KOPT-K1 (cell line): ENCODE data around the gene SPHKAP.
"Not testable (repeated sequence)": the region's sequence is repeated elsewhere in the genome, so short reads cannot be mapped to it uniquely, and the experiment has no call there.

Source experiments
- H3K27ac ChIP-seq: fragments of 200-600 bp; sonication (generic); 2 replicates; pipeline ENCODE4 v1.5.1; 2016; ENCODE audit warnings: antibody characterized with exemption, mild to moderate bottlenecking, low read depth, low read length; ENCODE audit not compliant: poor library complexity, severe bottlenecking
- H3K36me3 ChIP-seq: fragments of 200-600 bp; sonication (generic); 2 replicates; pipeline ENCODE4 v1.5.1; 2017; ENCODE audit warnings: antibody characterized with exemption, mild to moderate bottlenecking, low read length, moderate library complexity; ENCODE audit not compliant: insufficient read depth
- H3K9me3 ChIP-seq: fragments of 200-600 bp; sonication (generic); 2 replicates; pipeline ENCODE4 v1.5.1; 2017; ENCODE audit warnings: antibody characterized with exemption, low read length, mild to moderate bottlenecking; ENCODE audit not compliant: insufficient read depth, poor library complexity, severe bottlenecking

SPHKAP gene

GRCh38 chr2:228118940-228119339, 62.5 kb downstream of the SPHKAP start:
- no peak overlapping the region for H3K27ac ChIP-seq

DNA sequence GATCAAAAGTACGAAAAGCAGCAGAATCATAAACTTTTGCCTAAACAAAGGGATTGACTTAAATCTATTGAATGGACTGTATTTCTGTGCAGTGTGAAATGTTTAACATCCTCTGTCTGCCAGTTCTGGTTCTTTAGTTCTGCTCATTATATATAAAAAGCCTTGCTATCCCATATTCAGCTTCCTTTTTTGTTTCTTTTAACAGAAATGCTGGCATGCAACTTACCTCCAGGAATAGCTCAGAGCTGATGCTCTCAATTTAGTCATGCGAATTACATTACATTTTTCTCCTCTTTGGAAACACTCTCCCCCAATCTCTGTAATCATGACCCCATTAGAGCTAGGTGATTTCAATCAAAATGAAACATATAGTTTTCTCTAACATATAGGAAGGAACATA, 73.6 kb downstream of the SPHKAP start:
- no peak overlapping the region for H3K27ac ChIP-seq
- H3K9me3 ChIP-seq: no peaks in the 10 kb centered on the region
- no peaks in the 10 kb centered on the region for H3K36me3 ChIP-seq

More at GRCh38 chr2:228118940-228119339, 62.5 kb downstream of the SPHKAP start:
- no peaks in the 10 kb centered on the region for H3K9me3 ChIP-seq
- H3K36me3 ChIP-seq: no peaks in the 10 kb centered on the region

GRCh38 chr2:228105526-228106250, 75.8 kb downstream of the SPHKAP start:
- Histone ChIP-seq H3K9me3 (no peaks in the 10 kb centered on the region), H3K27ac (no peak overlapping the region), H3K36me3 (no peaks in the 10 kb centered on the region)

DNA sequence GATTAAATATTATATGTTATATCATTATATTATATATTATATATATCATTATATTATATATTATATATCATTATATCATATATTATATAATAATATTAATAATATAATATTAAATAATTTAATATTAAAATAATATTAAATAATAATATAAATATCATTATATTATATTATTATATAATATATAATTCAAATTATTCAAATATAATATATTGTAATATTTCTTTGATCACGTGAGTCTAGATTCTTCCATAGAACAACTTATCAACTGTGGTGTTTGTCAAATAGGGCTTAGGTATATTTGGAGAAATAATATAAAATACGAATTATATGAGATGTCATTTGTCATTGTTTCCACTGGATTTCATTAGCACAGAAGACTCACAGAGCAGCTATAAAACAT, 77.3 kb downstream of the SPHKAP start:
- H3K9me3 ChIP-seq: no peaks in the 10 kb centered on the region

DNA sequence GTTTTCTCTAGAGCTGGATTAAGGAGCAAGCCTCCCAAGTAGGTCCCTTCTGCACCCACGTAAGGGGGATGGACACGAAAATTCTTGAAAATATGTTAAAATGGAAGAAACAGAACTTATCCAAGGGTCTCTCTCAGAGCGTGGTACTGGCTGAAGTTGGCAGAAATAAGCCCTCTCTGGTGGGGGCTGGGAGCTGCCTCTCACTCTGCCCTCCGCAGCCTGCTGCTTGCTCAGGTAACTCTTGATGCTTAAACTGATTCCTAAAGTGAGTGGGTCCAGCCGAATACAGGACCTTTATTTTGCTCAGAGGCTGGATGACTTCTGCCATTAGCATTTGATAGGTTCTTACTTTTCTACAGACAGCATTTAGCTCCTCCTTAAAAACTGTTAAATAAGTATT, 78.1 kb downstream of the SPHKAP start:
- Histone ChIP-seq H3K9me3 (no peaks in the 10 kb centered on the region), H3K36me3 (no peaks in the 10 kb centered on the region), H3K27ac (no peak overlapping the region)

More for the DNA sequence above, 77.3 kb downstream of the SPHKAP start:
- no peaks in the 10 kb centered on the region for H3K36me3 ChIP-seq
- no peak overlapping the region for H3K27ac ChIP-seq

GRCh38 chr2:228102949-228103348, 78.5 kb downstream of the SPHKAP start:
- Histone ChIP-seq H3K36me3 (no peaks in the 10 kb centered on the region), H3K9me3 (no peaks in the 10 kb centered on the region), H3K27ac (no peak overlapping the region)

DNA sequence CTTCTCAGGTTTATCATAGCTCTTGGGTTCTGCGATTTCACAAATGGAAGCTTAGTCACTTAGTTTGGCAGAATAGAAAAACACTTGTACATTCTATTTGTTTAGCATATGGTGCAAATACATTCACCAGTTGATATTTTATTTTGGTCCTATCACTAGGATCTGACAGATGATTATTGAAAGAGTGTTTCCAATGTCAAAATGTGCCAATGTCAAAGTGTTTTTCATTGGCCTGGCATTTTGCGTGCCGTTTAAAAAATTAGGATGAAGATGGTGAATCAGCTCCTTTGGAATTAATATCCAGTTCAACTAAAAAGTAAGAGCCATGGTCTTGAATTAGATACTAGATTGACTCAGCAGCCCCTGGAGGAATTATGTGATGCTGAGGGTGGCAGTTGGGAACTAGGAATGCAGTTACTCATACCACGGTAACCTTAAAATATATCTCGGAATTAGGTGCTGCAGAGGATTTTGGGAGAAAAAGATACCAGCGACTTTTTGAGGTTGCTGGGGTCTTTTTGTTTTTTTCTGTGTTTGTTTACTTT, 87.0 kb downstream of the SPHKAP start:
- Histone ChIP-seq H3K36me3 (no peaks in the 10 kb centered on the region), H3K9me3 (no peaks in the 10 kb centered on the region), H3K27ac (no peak overlapping the region)

- no peak overlapping the region for H3K27ac ChIP-seq
- H3K9me3 ChIP-seq: no peaks in the 10 kb centered on the region
These were observed 89.4 kb downstream of the SPHKAP start for GRCh38 chr2:228092056-228092455.

DNA sequence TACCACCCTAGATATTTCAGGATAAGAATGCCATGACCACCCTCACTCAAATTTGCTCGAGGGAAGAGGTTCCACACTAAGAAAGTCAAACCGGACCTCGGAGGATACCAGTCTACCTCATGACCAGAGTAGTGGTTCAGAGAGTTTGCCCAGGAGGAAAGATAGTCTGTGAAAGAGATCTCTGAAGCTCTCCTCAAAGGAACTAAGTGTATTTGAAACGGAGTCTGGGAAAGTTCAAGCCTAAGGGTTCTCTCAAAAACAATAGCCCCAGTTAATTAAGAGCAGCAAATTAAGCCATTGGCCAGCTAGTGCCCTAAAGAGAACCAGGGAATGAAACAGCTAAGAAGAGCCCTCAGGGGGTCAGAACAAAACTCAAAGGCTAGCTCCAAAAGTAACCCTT, 94.9 kb downstream of the SPHKAP start:
- Histone ChIP-seq H3K27ac (no peak overlapping the region), H3K36me3 (no peaks in the 10 kb centered on the region), H3K9me3 (no peaks in the 10 kb centered on the region)

More at GRCh38 chr2:228092056-228092455, 89.4 kb downstream of the SPHKAP start:
- H3K36me3 ChIP-seq: no peaks in the 10 kb centered on the region

DNA sequence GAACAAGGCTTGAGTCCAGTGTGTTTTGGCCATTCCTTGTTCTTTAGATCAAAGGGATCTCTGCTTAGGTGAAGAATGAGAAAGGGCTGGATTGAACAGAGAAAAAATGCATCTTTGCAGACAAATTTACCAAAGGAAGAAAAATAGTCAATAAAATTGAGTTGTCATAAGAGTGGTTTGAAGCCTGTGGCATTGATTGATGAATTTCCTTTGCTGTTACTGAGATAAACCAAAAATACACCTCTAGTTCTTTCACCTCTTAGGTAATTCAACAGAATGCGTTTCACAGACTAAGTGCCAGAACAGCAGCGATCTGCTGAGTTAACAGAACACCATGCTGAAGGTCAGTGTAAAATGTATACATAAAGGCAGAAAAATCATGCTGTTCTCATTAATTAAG, 96.8 kb downstream of the SPHKAP start:
- Histone ChIP-seq H3K27ac (no peak overlapping the region), H3K9me3 (no peaks in the 10 kb centered on the region), H3K36me3 (no peaks in the 10 kb centered on the region)

GRCh38 chr2:228083131-228083530, 98.4 kb downstream of the SPHKAP start:
- Histone ChIP-seq H3K27ac (no peak overlapping the region), H3K9me3 (no peaks in the 10 kb centered on the region), H3K36me3 (no peaks in the 10 kb centered on the region)

- H3K36me3 ChIP-seq: no peaks in the 10 kb centered on the region
- H3K27ac ChIP-seq: no peak overlapping the region
- no peaks in the 10 kb centered on the region for H3K9me3 ChIP-seq
These were observed 98.9 kb downstream of the SPHKAP start for GRCh38 chr2:228082571-228082970.

DNA sequence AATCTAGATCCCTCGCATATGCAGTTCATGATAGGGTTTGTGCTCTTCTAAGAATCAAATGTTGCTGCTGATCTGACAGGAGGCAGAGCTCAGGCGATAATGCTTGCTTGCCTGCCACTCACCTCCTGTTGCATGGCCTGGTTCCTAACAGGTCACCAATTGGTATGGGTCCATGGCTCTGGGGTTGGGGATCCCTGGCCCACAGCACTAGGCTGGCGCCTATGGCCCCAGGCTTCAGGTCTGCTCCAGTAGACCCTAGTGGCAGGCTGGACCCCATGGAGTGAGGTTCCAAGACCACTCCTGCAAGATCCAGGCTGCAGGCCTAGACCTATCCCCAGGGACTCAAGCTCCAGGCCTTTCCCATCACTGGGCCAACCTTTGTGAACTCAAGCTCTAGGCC, 102.3 kb downstream of the SPHKAP start:
- Histone ChIP-seq H3K36me3 (no peaks in the 10 kb centered on the region), H3K27ac (no peak overlapping the region), H3K9me3 (no peaks in the 10 kb centered on the region)

GRCh38 chr2:228076695-228077094, 104.8 kb downstream of the SPHKAP start:
- not testable (repeated sequence) for H3K9me3 ChIP-seq, H3K27ac ChIP-seq, H3K36me3 ChIP-seq

DNA sequence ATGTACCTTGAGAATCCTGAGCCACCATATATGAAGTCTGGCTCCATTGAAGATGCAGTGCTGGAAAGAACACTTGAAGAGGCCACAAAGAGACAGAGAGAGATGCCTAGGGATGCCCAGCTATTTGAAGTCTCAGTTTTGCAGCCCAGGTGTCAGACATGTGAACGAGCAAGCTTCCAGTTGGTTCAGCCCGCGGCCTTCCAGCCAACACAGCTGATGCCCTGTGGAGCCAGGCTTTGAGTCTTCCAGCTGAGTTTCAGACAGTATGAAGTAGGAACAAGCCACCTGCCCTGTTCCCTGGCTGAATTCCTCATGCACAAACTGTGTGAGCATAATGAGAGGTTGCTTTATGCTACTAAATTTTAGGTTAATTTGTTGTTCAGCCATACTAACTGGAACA, 108.8 kb downstream of the SPHKAP start:
- no peaks in the 10 kb centered on the region for H3K9me3 ChIP-seq
- no peaks in the 10 kb centered on the region for H3K36me3 ChIP-seq
- H3K27ac ChIP-seq: no peak overlapping the region

DNA sequence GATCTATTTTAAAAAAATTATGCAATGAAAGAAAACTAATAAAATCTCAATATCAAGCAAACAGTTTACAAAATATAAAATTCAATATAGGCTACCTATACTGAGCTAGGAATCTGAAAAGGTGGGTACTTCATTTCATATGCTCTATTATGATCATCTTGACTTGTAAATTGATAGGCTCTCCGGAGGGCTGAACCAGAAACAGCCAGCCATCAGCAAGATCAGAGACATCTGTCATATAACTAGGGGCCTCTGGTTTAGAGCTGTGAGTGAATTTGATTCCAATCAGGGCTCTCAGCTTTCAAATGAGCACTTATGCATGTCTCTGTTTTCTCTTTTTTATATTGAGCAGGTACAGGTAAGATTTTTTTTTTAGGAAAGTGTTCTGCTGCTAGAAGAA, 114.2 kb downstream of the SPHKAP start:
- Histone ChIP-seq H3K27ac (no peak overlapping the region), H3K9me3 (no peaks in the 10 kb centered on the region), H3K36me3 (no peaks in the 10 kb centered on the region)
